Stimulated activated CD4-positive, alpha-beta T cell treated with anti-CD3 and anti-CD28 coated beads, Interleukin-4, amount 100 ng/mL, for 4 hours (primary cell): ENCODE data around the gene AOPEP.

ENCODE experiments used
- DNase-seq, 2 experiments: peaks; one replicate each; pipeline ENCODE4 v3.0.0-alpha.2; 2020

AOPEP gene

GRCh38 chr9:95025213-95026147, 299.0 kb downstream of the AOPEP start:
- DNase-seq, result no peak

GRCh38 chr9:95026148-95026524, 299.6 kb downstream of the AOPEP start:
- DNase-seq, result no peak

- no peak for DNase-seq
Observed at GRCh38 chr9:95027914-95028852, 301.7 kb downstream of the AOPEP start.

GRCh38 chr9:95028853-95029219, 302.3 kb downstream of the AOPEP start:
- DNase-seq, result no peak

- DNase-seq, result no peak
Observed at GRCh38 chr9:95029288-95029687, 302.8 kb downstream of the AOPEP start.

- DNase-seq, result no peak
Observed at GRCh38 chr9:95029720-95030119, 303.2 kb downstream of the AOPEP start.

- no peak for DNase-seq
Observed at GRCh38 chr9:95030344-95030743, 303.8 kb downstream of the AOPEP start.

GRCh38 chr9:95030920-95031642, 304.6 kb downstream of the AOPEP start:
- no peak for DNase-seq

- no peak for DNase-seq
Observed at GRCh38 chr9:95031711-95032461, 305.4 kb downstream of the AOPEP start.

- no peak for DNase-seq
Observed at GRCh38 chr9:95032580-95033341, 306.3 kb downstream of the AOPEP start.

- DNase-seq, result no peak
Observed at GRCh38 chr9:95035846-95036245, 309.3 kb downstream of the AOPEP start.

- DNase-seq, result no peak
Observed at GRCh38 chr9:95036676-95037075, 310.2 kb downstream of the AOPEP start.

GRCh38 chr9:95037789-95038521, 311.5 kb downstream of the AOPEP start:
- DNase-seq, result no peak

- DNase-seq, result no peak
Observed at GRCh38 chr9:95038666-95039065, 312.2 kb downstream of the AOPEP start.

GRCh38 chr9:95040106-95040505, 313.6 kb downstream of the AOPEP start:
- DNase-seq, result no peak

GRCh38 chr9:95043826-95044225, 317.3 kb downstream of the AOPEP start:
- no peak for DNase-seq

GRCh38 chr9:95044731-95045508, 318.4 kb downstream of the AOPEP start:
- no peak for DNase-seq

GRCh38 chr9:95045751-95046150, 319.3 kb downstream of the AOPEP start:
- no peak for DNase-seq

- no peak for DNase-seq
Observed at GRCh38 chr9:95047452-95048224, 321.1 kb downstream of the AOPEP start.
